ENCODE measurements around the gene CDK7.

- TF ChIP-seq CTCF (IDR thresholded peaks at IDR 0.05) (no peak), POLR2A (IDR thresholded peaks at IDR 0.05) (no peak)
Observed at GRCh38 chr5:69231281-69231680, 3.4 kb upstream of the CDK7 start.

All from adrenal gland (tissue), 5 donors.